DOHH2 (cell line): ENCODE data around the gene TPD52L2.

Source experiments
- H3F3A ChIP-seq: fragments of 200-600 bp; sonication (generic), shearing (Covaris generic); 2 replicates; pipeline ENCODE4 v1.6.0; 2016; ENCODE audit warnings: antibody characterized with exemption, mild to moderate bottlenecking; ENCODE audit not compliant: control insufficient read depth, insufficient read depth
- H3K27ac ChIP-seq: fragments of 200-600 bp; sonication (generic); 2 replicates; pipeline ENCODE4 v1.5.1; 2014; ENCODE audit warnings: low read depth, mild to moderate bottlenecking, low read length, moderate library complexity
- H3K27me3 ChIP-seq: fragments of 200-600 bp; sonication (generic); 2 replicates; pipeline ENCODE4 v1.6.1; 2014; ENCODE audit warnings: mild to moderate bottlenecking, low read length, mixed read lengths; ENCODE audit not compliant: control insufficient read depth
- H3K36me3 ChIP-seq: fragments of 200-600 bp; sonication (generic); 2 replicates; pipeline ENCODE4 v1.6.1; 2014; ENCODE audit warnings: mild to moderate bottlenecking, low read length, moderate library complexity, mixed read lengths; ENCODE audit not compliant: control insufficient read depth
- H3K4me1 ChIP-seq: fragments of 200-600 bp; sonication (generic); 2 replicates; pipeline ENCODE4 v1.6.1; 2014; ENCODE audit warnings: mild to moderate bottlenecking, low read length, mixed read lengths; ENCODE audit not compliant: control insufficient read depth
- H3K4me2 ChIP-seq: fragments of 200-600 bp; sonication (generic); 2 replicates; pipeline ENCODE4 v1.6.0; 2014; ENCODE audit warnings: mild to moderate bottlenecking, low read length, moderate library complexity
- H3K4me3 ChIP-seq: fragments of 200-600 bp; sonication (generic); 2 replicates; pipeline ENCODE4 v1.5.1; 2014; ENCODE audit warnings: mild to moderate bottlenecking, low read length, mixed read lengths
- H3K79me2 ChIP-seq: fragments of 200-600 bp; sonication (generic); 2 replicates; pipeline ENCODE4 v1.6.1; 2014; ENCODE audit warnings: mild to moderate bottlenecking, low read length, mixed read lengths; ENCODE audit not compliant: control insufficient read depth
- H3K9me2 ChIP-seq: fragments of 200-600 bp; sonication (generic); replicated peaks from 2 replicates; pipeline ENCODE4 v1.6.1; 2014; ENCODE audit warnings: mild to moderate bottlenecking, low read length, mixed read lengths; ENCODE audit not compliant: control insufficient read depth
- H3K9me3 ChIP-seq: fragments of 200-600 bp; sonication (generic); 2 replicates; pipeline ENCODE4 v1.6.1; 2014; ENCODE audit warnings: antibody characterized with exemption, low read length, mixed read lengths; ENCODE audit not compliant: control insufficient read depth, insufficient read depth
- H4K20me1 ChIP-seq: fragments of 200-600 bp; sonication (generic); 2 replicates; pipeline ENCODE4 v1.6.0; 2014; ENCODE audit warnings: low read depth, mild to moderate bottlenecking, antibody characterized with exemption, low read length, moderate library complexity; ENCODE audit not compliant: control insufficient read depth, insufficient read depth
- CTCF ChIP-seq: fragments of 200-600 bp; sonication (generic); IDR thresholded peaks from one replicate; pipeline ENCODE4 v1.5.1; 2014; ENCODE audit warnings: antibody characterized with exemption, mild to moderate bottlenecking, low read depth, low read length; ENCODE audit not compliant: poor library complexity, severe bottlenecking
- EZH2phosphoT487 ChIP-seq: fragments of 200-600 bp; sonication (generic); IDR thresholded peaks from 2 replicates; pipeline ENCODE4 v1.6.1; 2017; ENCODE audit warnings: borderline replicate concordance, mild to moderate bottlenecking, antibody characterized with exemption, low read length, moderate library complexity, mixed read lengths

TPD52L2 gene

GRCh38 chr20:63895952-63896263 is 30.8 kb downstream of the TPD52L2 start:
- Histone ChIP-seq H3K4me1 (peaks cover 28% of the 10 kb centered on the region), H3K4me2 (peak overlapping the region; percentile 96), H3K4me3 (peak overlapping the region; percentile 79), H3K9me2 (no peaks in the 10 kb centered on the region), H3K36me3 (peaks cover 24% of the 10 kb centered on the region), H3K27me3 (no peaks in the 10 kb centered on the region), H3K79me2 (peaks cover 55% of the 10 kb centered on the region), H4K20me1 (peaks cover 30% of the 10 kb centered on the region), H3K9me3 (no peaks in the 10 kb centered on the region), H3K27ac (peak overlapping the region; percentile 56), H3F3A (peaks cover 14% of the 10 kb centered on the region)
- TF ChIP-seq EZH2phosphoT487 (no peak), CTCF (no peak)

GRCh38 chr20:63896264-63897105 is 31.4 kb downstream of the TPD52L2 start:
- Histone ChIP-seq H3K4me3 (peak overlapping the region; percentile 79), H3K36me3 (peaks cover 26% of the 10 kb centered on the region), H3K27ac (peak overlapping the region; percentile 56), H4K20me1 (peaks cover 31% of the 10 kb centered on the region), H3F3A (peaks cover 14% of the 10 kb centered on the region), H3K4me2 (peak overlapping the region; percentile 96), H3K9me3 (no peaks in the 10 kb centered on the region), H3K27me3 (no peaks in the 10 kb centered on the region), H3K4me1 (peaks cover 28% of the 10 kb centered on the region), H3K9me2 (no peaks in the 10 kb centered on the region), H3K79me2 (peaks cover 61% of the 10 kb centered on the region)
- no peak for TF ChIP-seq CTCF
- no peak for TF ChIP-seq EZH2phosphoT487

- Histone ChIP-seq H3K4me1 (peaks cover 28% of the 10 kb centered on the region), H3F3A (peaks cover 14% of the 10 kb centered on the region), H3K27me3 (no peaks in the 10 kb centered on the region), H4K20me1 (peaks cover 31% of the 10 kb centered on the region), H3K9me3 (no peaks in the 10 kb centered on the region), H3K9me2 (no peaks in the 10 kb centered on the region), H3K79me2 (peaks cover 74% of the 10 kb centered on the region), H3K4me3 (no peak overlapping the region), H3K27ac (no peak overlapping the region), H3K36me3 (peaks cover 27% of the 10 kb centered on the region), H3K4me2 (no peak overlapping the region)
- TF ChIP-seq CTCF (no peak), EZH2phosphoT487 (no peak)
These were observed 33.0 kb downstream of the TPD52L2 start for GRCh38 chr20:63897978-63898561.
